Endothelial cell of umbilical vein (primary cell): ENCODE measurements around the gene EBI3. TPM values are rescaled to one million over a fixed set of nuclear protein-coding genes. Genes with fewer than 3 reads are reported as not detected.

Experiments
- BruUV-seq: library from RNA; stranded (reverse); fragments of 400-500 nt; replicated peaks from 2 replicates; lab custom pipeline; 2021; lab: Mats Ljungman, UMichigan
- CTCF ChIA-PET: fragments of 300-600, 350-600 bp; sonication (Branson Sonifier 250); formaldehyde crosslinking; loops from one replicate; lab custom pipeline; 2021; ENCODE audit warnings: antibody characterized with exemption, inconsistent platforms; lab: Charles Lee
- POLR2A ChIA-PET: fragments of 300-600, 350-600 bp; sonication (Branson Sonifier 250); formaldehyde crosslinking; loops from one replicate; lab custom pipeline; 2021; ENCODE audit warnings: antibody characterized with exemption, inconsistent platforms; lab: Charles Lee
- DNase-seq: peaks from one replicate; pipeline ENCODE4 v3.0.0-alpha.2; 2011; ENCODE audit warnings: low read depth, low spot score
- FAIRE-seq: peaks from 2 replicates; lab custom pipeline; 2011; peaks lifted over from hg19 to GRCh38; lab: Jason Lieb, UNC
- H2AFZ ChIP-seq: 2 replicates; pipeline ENCODE4 v1.6.0; 2012; ENCODE audit warnings: low read depth, low read length, control low read depth, inconsistent platforms
- H3K27ac ChIP-seq: 2 replicates; pipeline ENCODE4 v1.5.1; 2011; ENCODE audit warnings: low read depth, mild to moderate bottlenecking, control low read depth, low read length, moderate library complexity; ENCODE audit not compliant: insufficient read depth
- H3K27me3 ChIP-seq, 2 experiments: 2 replicates each; pipeline versions ENCODE4 v1.6.0 to v1.6.1; 2011; ENCODE audit warnings: low read length in 2 of 2, mixed read lengths in 1 of 2; ENCODE audit not compliant: control insufficient read depth in 2 of 2, insufficient read depth in 2 of 2
- H3K36me3 ChIP-seq, 2 experiments: 2 replicates in 1 of 2; 3 replicates in 1 of 2; pipeline ENCODE4 v1.5.1; 2011; ENCODE audit warnings: low read length in 2 of 2, mild to moderate bottlenecking in 1 of 2, moderate library complexity in 1 of 2; ENCODE audit not compliant: control insufficient read depth in 2 of 2, insufficient read depth in 2 of 2; ENCODE audit errors: extremely low read depth in 1 of 2
- H3K4me1 ChIP-seq: 3 replicates; pipeline ENCODE4 v1.5.1; 2011; ENCODE audit warnings: mild to moderate bottlenecking, low read length; ENCODE audit not compliant: control insufficient read depth, insufficient read depth; ENCODE audit errors: extremely low read depth
- H3K4me2 ChIP-seq: 2 replicates; pipeline ENCODE4 v1.6.1; 2011; ENCODE audit warnings: low read length, control low read depth, mixed read lengths; ENCODE audit not compliant: insufficient read depth
- H3K4me3 ChIP-seq, 3 experiments: fragments of 200-600 bp in 1 of 3; sonication (generic), shearing (Covaris generic) in 1 of 3; replicated peaks in 1 of 3; 2 replicates each; pipeline ENCODE4 v1.5.1; 2011 to 2016; ENCODE audit warnings: control low read depth in 3 of 3, low read length in 3 of 3, mild to moderate bottlenecking in 2 of 3, inconsistent platforms in 1 of 3, low read depth in 1 of 3, moderate library complexity in 1 of 3; ENCODE audit not compliant: insufficient read depth in 1 of 3
- H3K79me2 ChIP-seq: 2 replicates; pipeline ENCODE4 v1.6.0; 2012; ENCODE audit warnings: low read length, inconsistent platforms; ENCODE audit not compliant: control insufficient read depth, insufficient read depth
- H3K9ac ChIP-seq: replicated peaks from 2 replicates; pipeline ENCODE3; 2011; ENCODE audit warnings: low read length, control low read depth; ENCODE audit not compliant: insufficient read depth; ENCODE audit errors: extremely low read depth
- H3K9me1 ChIP-seq: replicated peaks from 3 replicates; pipeline ENCODE4 v1.6.0; 2011; ENCODE audit warnings: mild to moderate bottlenecking, low read length; ENCODE audit not compliant: control insufficient read depth, insufficient read depth; ENCODE audit errors: extremely low read depth
- H3K9me3 ChIP-seq: replicated peaks from 2 replicates; pipeline ENCODE4 v1.5.1; 2012; ENCODE audit warnings: low read length, inconsistent platforms; ENCODE audit not compliant: control insufficient read depth, insufficient read depth
- H4K20me1 ChIP-seq: replicated peaks from 2 replicates; pipeline ENCODE3; 2011; ENCODE audit warnings: mild to moderate bottlenecking, low read length; ENCODE audit not compliant: control insufficient read depth, insufficient read depth; ENCODE audit errors: extremely low read depth
- EZH2 ChIP-seq: IDR thresholded peaks from 2 replicates; pipeline ENCODE4 v1.6.1; 2012; ENCODE audit warnings: borderline replicate concordance, low read depth, mild to moderate bottlenecking, moderate library complexity, low read length, inconsistent platforms; ENCODE audit not compliant: severe bottlenecking
- FOS ChIP-seq: IDR thresholded peaks from 2 replicates; pipeline ENCODE4 v1.6.1; 2011; ENCODE audit warnings: mild to moderate bottlenecking, low read length, moderate library complexity, borderline replicate concordance; ENCODE audit not compliant: insufficient read depth
- GATA2 ChIP-seq: IDR thresholded peaks from 2 replicates; pipeline ENCODE4 v1.7.0; 2011; ENCODE audit warnings: low read depth, mild to moderate bottlenecking, moderate library complexity, mixed read lengths, low read length; ENCODE audit not compliant: insufficient read length, insufficient read depth
- JUN ChIP-seq: IDR thresholded peaks from 2 replicates; pipeline ENCODE4 v1.6.1; 2011; ENCODE audit warnings: borderline replicate concordance, low read depth; ENCODE audit not compliant: insufficient read length, insufficient read depth
- MYC ChIP-seq: IDR thresholded peaks from one replicate; pipeline ENCODE4 v1.6.1; 2011; ENCODE audit warnings: mild to moderate bottlenecking, low read depth, low read length
- POLR2A ChIP-seq: IDR thresholded peaks from 2 replicates; pipeline ENCODE4 v1.6.1; 2012; ENCODE audit warnings: low read depth, mild to moderate bottlenecking, control low read depth, low read length
- POLR2AphosphoS5 ChIP-seq: IDR thresholded peaks from 2 replicates; pipeline ENCODE4 v1.6.1; 2012; ENCODE audit warnings: low read depth, mild to moderate bottlenecking, control low read depth, low read length, moderate library complexity; ENCODE audit not compliant: insufficient read depth
- dilution Hi-C: fragments of 300-500 bp; cut with MboI; formaldehyde crosslinking; loops from one replicate; pipeline ENCODE4 v1.15.0; 2019; ENCODE audit warnings: low sequenced_read_pairs; ENCODE audit not compliant: extremely low pct_ligation_motif_present
- intact Hi-C: fragments of 100-400 bp; cut with micrococcal nuclease; formaldehyde crosslinking; loops from one replicate; pipeline ENCODE4 v1.10.0; 2022
- polyA plus RNA-seq, 4 experiments: library from polyadenylated mRNA; depleted of rRNA in 3 of 4; stranded (reverse) in 3 of 4; unstranded in 1 of 4; fragments of >200 nt; gene quantifications; 2 replicates each; pipeline versions ENCODE4 v1.2.1 to v1.2.3, GENCODE V29; 2011 to 2012; ENCODE audit warnings: missing spikeins in 1 of 4
- total RNA-seq: library from RNA; stranded (reverse); gene quantifications from 2 replicates; pipeline ENCODE4 v1.2.3, GENCODE V29; 2021
- TF ChIP-seq, protein P1 (sequence below): IDR thresholded peaks from 2 replicates; pipeline ENCODE4 v1.6.1; 2011; ENCODE audit not compliant: insufficient read depth, insufficient read length
- TF ChIP-seq, protein P2 (sequence below), 2 donors: IDR thresholded peaks; 1 replicate in 1 of 2; 2 replicates in 1 of 2; pipeline ENCODE4 v1.5.1; 2011; ENCODE audit warnings: low read length in 2 of 2, mild to moderate bottlenecking in 2 of 2, moderate library complexity in 2 of 2, control low read depth in 1 of 2, inconsistent platforms in 1 of 2, low read depth in 1 of 2; ENCODE audit not compliant: insufficient read depth in 1 of 2; ENCODE audit errors: extremely low read depth in 1 of 2

Gene EBI3
- total and polyA plus RNA-seq, 2 donors (not counting 3 experiments of a cell fraction or from before 2014, with no cell fraction given): 0.29 to 1.0 TPM

DNA sequence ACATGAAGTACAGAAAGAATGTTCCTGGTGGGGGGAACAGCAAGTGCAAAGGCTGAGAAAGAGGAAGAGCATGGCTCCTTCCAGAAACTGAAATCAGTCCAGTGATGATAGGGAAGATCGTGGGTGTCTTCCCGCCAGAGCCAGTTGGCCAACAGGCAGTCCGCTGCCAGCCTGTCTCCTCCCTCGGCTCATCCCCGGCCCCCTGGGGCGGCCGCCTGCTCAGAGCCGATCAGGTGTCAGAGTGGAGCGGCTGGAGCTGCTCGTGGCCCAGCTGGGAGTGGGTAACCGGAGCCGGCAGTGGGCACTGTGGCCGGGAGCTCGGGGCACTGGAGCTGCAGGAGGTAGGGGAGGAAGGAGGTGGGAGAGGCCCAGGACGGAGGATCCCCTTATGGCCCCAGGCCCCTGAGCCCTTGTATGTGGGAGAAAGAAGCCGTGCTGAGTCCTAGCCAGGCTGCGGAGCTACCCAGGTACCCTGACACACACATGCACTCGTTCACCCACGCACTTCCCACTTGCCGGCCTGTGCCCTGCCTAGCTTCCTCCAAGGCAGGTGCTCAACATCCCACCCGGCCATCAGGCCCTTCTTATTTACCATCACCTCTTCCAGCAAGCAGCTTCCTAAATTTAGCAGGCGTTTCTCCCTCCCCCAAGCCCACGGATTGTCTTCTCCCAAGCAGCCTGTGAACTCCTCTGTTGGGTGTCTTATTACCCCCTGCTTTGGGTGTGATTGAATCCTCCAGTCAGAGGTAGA, 45.2 kb upstream of the EBI3 start:
- Histone ChIP-seq H3K9ac (no peak overlapping the region), H4K20me1 (no peaks in the 10 kb centered on the region), H3K27me3 (no peaks in the 10 kb centered on the region), H3K36me3 (peaks cover 0 to 3% of the 10 kb centered on the region in 2 experiments), H2AFZ (no peak overlapping the region), H3K9me1 (no peaks in the 10 kb centered on the region), H3K27ac (no peak overlapping the region), H3K4me3 (no peak overlapping the region), H3K4me2 (no peak overlapping the region), H3K4me1 (peaks cover 3% of the 10 kb centered on the region), H3K79me2 (peaks cover 2% of the 10 kb centered on the region), H3K9me3 (no peaks in the 10 kb centered on the region)
- no peak for FAIRE-seq
- ChIA-PET POLR2A (interaction anchor here (0.6 kb wide), 1 partner anchor 141 kb away, joined by 4 read pairs; no protein-coding TSS in a partner anchor), CTCF (interaction anchor here (0.9 kb wide), 1 partner anchor 44 kb away, joined by 7 read pairs; no protein-coding TSS in a partner anchor)
- no TSS peak for BruUV-seq
- TF ChIP-seq, protein P1, sequence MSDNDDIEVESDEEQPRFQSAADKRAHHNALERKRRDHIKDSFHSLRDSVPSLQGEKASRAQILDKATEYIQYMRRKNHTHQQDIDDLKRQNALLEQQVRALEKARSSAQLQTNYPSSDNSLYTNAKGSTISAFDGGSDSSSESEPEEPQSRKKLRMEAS: no peak
- TF ChIP-seq FOS (no peak), MYC (no peak), EZH2 (no peak), POLR2AphosphoS5 (no peak), POLR2A (no peak), GATA2 (no peak), JUN (no peak)
- TF ChIP-seq, protein P2, sequence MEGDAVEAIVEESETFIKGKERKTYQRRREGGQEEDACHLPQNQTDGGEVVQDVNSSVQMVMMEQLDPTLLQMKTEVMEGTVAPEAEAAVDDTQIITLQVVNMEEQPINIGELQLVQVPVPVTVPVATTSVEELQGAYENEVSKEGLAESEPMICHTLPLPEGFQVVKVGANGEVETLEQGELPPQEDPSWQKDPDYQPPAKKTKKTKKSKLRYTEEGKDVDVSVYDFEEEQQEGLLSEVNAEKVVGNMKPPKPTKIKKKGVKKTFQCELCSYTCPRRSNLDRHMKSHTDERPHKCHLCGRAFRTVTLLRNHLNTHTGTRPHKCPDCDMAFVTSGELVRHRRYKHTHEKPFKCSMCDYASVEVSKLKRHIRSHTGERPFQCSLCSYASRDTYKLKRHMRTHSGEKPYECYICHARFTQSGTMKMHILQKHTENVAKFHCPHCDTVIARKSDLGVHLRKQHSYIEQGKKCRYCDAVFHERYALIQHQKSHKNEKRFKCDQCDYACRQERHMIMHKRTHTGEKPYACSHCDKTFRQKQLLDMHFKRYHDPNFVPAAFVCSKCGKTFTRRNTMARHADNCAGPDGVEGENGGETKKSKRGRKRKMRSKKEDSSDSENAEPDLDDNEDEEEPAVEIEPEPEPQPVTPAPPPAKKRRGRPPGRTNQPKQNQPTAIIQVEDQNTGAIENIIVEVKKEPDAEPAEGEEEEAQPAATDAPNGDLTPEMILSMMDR (IDR thresholded peaks at IDR 0.05; ENCODE audit: extremely low read depth in 1 of 2, insufficient read depth in 1 of 2, low read depth in 1 of 2, low read length in 2 of 2): no peak
- no peak for DNase-seq
- intact Hi-C loops (no loop called here), dilution Hi-C loops (no loop called here)
